Glutamatergic neuron (in vitro differentiated cells): Measurements from ENCODE around the gene STK10. TPM values are rescaled to one million over a fixed set of nuclear protein-coding genes. Genes with fewer than 3 reads are reported as not detected.
A peak's percentile ranks its signal among the peaks of the same experiment; 100 is the strongest.
"Not testable (repeated sequence)": the region's sequence is repeated elsewhere in the genome, so short reads cannot be mapped to it uniquely, and the experiment has no call there.

Source experiments
- DNase-seq: peaks from one replicate; pipeline ENCODE4 v3.0.0; 2022
- H3K27ac Mint-ChIP-seq: one replicate; pipeline ENCODE4 v1.8.0; 2020; ENCODE audit warnings: mild to moderate bottlenecking, mixed read lengths, inconsistent platforms; ENCODE audit not compliant: unreplicated experiment
- H3K27me3 Mint-ChIP-seq: one replicate; pipeline ENCODE4 v1.8.0; 2020; ENCODE audit warnings: mild to moderate bottlenecking, moderate library complexity, mixed read lengths, inconsistent platforms; ENCODE audit not compliant: unreplicated experiment
- H3K36me3 Mint-ChIP-seq: one replicate; pipeline ENCODE4 v1.8.0; 2020; ENCODE audit warnings: mild to moderate bottlenecking, mixed read lengths, inconsistent platforms; ENCODE audit not compliant: unreplicated experiment
- H3K4me1 Mint-ChIP-seq: one replicate; pipeline ENCODE4 v1.8.0; 2020; ENCODE audit warnings: mild to moderate bottlenecking, low read depth, mixed read lengths, inconsistent platforms; ENCODE audit not compliant: unreplicated experiment
- H3K4me3 Mint-ChIP-seq: one replicate; pipeline ENCODE4 v1.8.0; 2020; ENCODE audit warnings: mild to moderate bottlenecking, mixed read lengths, inconsistent platforms; ENCODE audit not compliant: unreplicated experiment
- H3K9me3 Mint-ChIP-seq: one replicate; pipeline ENCODE4 v1.8.0; 2020; ENCODE audit warnings: mild to moderate bottlenecking, moderate library complexity, mixed read lengths, inconsistent platforms; ENCODE audit not compliant: unreplicated experiment
- CTCF ChIP-seq: fragments of 200-600 bp; sonication (generic); IDR thresholded peaks from one replicate; pipeline ENCODE4 v1.5.0; 2021; ENCODE audit not compliant: partially characterized antibody, unreplicated experiment
- total RNA-seq: library from RNA; stranded (reverse); fragmentation: NEBNext Ultra II Directional; extraction: Animal tissue kit (Norgen Biotek cat#: 25700); gene quantifications from one replicate; pipeline ENCODE4 v1.2.1, GENCODE V29; 2021; ENCODE audit not compliant: unreplicated experiment

Gene STK10
- total RNA-seq, 1 donor from 2014 or later: 84.7 TPM

GRCh38 chr5:172160506-172160905 lies 27.5 kb downstream of the STK10 start:
- Mint-ChIP-seq H3K9me3 (no peaks in the 10 kb centered on the region), H3K4me1 (peaks cover 18% of the 10 kb centered on the region), H3K4me3 (no peak overlapping the region), H3K27ac (peak overlapping the region; percentile 26), H3K36me3 (peaks cover 6% of the 10 kb centered on the region), H3K27me3 (peaks cover 3% of the 10 kb centered on the region)
- no peak for DNase-seq
- TF ChIP-seq CTCF: no peak

DNA sequence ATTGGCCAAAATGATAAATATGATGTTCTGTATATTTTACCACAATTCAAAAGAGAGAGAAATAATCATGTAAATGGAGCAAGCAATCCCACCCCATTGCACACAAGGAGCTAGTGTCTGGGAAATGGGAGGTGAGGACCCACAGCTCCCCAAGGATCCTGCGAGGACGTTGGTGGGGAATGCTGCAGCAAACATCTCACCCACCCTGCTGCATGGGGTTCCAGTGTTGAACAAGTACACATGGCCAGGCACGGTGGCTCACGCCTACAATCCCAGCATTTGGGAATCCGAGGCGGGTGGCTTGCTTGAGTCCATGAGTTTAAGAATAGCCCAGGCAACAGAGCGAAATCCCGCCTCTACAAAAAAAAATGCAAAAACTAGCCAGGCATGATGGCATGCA lies 29.0 kb downstream of the STK10 start:
- no peak overlapping the region for H3K4me3 Mint-ChIP-seq
- H3K9me3 Mint-ChIP-seq: no peaks in the 10 kb centered on the region
- no peak for DNase-seq
- no peak overlapping the region for H3K27ac Mint-ChIP-seq
- TF ChIP-seq CTCF: no peak
- H3K4me1 Mint-ChIP-seq: peaks cover 16% of the 10 kb centered on the region
- H3K36me3 Mint-ChIP-seq: peaks cover 6% of the 10 kb centered on the region
- peaks cover 3% of the 10 kb centered on the region for H3K27me3 Mint-ChIP-seq

DNA sequence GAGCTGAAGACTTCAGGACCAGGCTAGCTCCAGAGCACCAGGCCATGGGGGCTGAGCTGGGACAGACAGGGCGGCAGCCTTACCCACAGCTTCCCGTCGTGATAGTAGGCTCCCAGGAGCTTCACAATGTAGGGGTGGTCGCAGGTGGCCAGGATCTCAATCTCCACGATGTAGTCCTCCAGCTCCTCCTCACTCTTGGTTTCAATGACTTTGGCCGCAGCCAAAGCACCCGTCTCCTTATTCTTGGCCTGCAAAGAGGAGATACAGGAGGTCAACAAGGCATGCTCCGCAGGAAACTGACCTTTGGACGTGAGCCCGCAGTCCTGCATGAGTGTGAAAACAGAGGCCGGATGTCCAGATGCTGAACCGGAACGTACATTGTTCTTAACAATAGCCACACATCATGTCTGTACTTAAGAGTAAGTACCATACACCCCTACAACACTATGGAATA lies 31.5 kb downstream of the STK10 start:
- no peak for DNase-seq
- peak overlapping the region; percentile 48 for H3K27ac Mint-ChIP-seq
- peaks cover 13% of the 10 kb centered on the region for H3K36me3 Mint-ChIP-seq
- H3K4me3 Mint-ChIP-seq: no peak overlapping the region
- peaks cover 7% of the 10 kb centered on the region for H3K9me3 Mint-ChIP-seq
- H3K4me1 Mint-ChIP-seq: peaks cover 15% of the 10 kb centered on the region
- no peak for TF ChIP-seq CTCF
- H3K27me3 Mint-ChIP-seq: peaks cover 6% of the 10 kb centered on the region

- H3K27ac Mint-ChIP-seq, H3K4me3 Mint-ChIP-seq, H3K9me3 Mint-ChIP-seq, H3K27me3 Mint-ChIP-seq, H3K4me1 Mint-ChIP-seq, DNase-seq: not testable (repeated sequence)
- peaks cover 14% of the 10 kb centered on the region for H3K36me3 Mint-ChIP-seq
These were observed 32.9 kb downstream of the STK10 start for GRCh38 chr5:172155101-172155500.

DNA sequence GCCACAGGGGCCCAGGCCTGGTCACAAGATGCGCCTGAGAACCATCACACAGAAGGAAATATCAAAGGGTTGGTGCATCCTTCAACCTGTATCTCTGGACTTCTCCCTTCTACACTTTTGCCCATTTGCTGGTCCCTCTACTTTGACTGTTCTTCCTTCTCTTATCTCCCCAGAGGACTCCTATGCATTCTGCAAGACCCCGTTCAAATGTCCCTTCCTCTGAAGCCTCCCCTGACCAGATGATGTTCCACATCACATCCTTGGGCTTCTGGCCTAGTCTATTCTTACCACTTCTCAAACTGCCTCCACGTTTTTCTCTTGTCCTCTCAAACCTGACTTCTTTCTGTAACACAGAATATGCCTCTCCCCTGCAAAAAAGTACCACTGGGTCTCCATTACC lies 34.3 kb downstream of the STK10 start:
- Mint-ChIP-seq H3K4me1 (peaks cover 9% of the 10 kb centered on the region), H3K9me3 (peaks cover 8% of the 10 kb centered on the region), H3K27ac (no peak overlapping the region), H3K4me3 (no peak overlapping the region), H3K36me3 (peaks cover 14% of the 10 kb centered on the region), H3K27me3 (peaks cover 4% of the 10 kb centered on the region)
- DNase-seq: no peak
- TF ChIP-seq CTCF: no peak
